Ascending aorta (tissue), 2 donors: Measurements from ENCODE around the gene LRRC71. TPM values are rescaled to one million over a fixed set of nuclear protein-coding genes. Genes with fewer than 3 reads are reported as not detected.

Experiments
- DNase-seq, 2 donors: peaks; one replicate each; pipeline ENCODE4 v3.0.0-alpha.2; 2019; ENCODE audit warnings: low spot score in 2 of 2
- H3K27ac ChIP-seq, 2 donors: fragments of 200-600 bp; sonication (generic); one replicate each; pipeline ENCODE4 v1.5.1; 2016 to 2017; ENCODE audit warnings: mild to moderate bottlenecking in 1 of 2
- H3K27me3 ChIP-seq: fragments of 200-600 bp; sonication (generic); one replicate; pipeline ENCODE4 v1.5.1; 2017
- H3K36me3 ChIP-seq, 2 donors: fragments of 200-600 bp; sonication (generic); one replicate each; pipeline ENCODE4 v1.5.1; 2016
- H3K4me1 ChIP-seq, 2 donors: fragments of 200-600 bp; sonication (generic); one replicate each; pipeline ENCODE4 v1.5.1; 2016 to 2017; ENCODE audit warnings: mild to moderate bottlenecking in 1 of 2
- H3K4me3 ChIP-seq, 2 donors: fragments of 200-600 bp; sonication (generic); one replicate each; pipeline ENCODE4 v1.5.1; 2016 to 2017; ENCODE audit warnings: mild to moderate bottlenecking in 1 of 2
- H3K9me3 ChIP-seq, 2 donors: fragments of 200-600 bp; sonication (generic); one replicate each; pipeline ENCODE4 v1.5.1; 2016
- CTCF ChIP-seq, 3 experiments: fragments of 200-600 bp in 2 of 3; fragments of 450-650 bp in 1 of 3; sonication (generic) in 2 of 3; IDR thresholded peaks; one replicate each; pipeline ENCODE4 v1.5.1; 2016 to 2019; ENCODE audit warnings: antibody characterized with exemption in 3 of 3, mild to moderate bottlenecking in 1 of 3, moderate library complexity in 1 of 3
- intact Hi-C: fragments of 100-400 bp; cut with DNase I; formaldehyde crosslinking; loops from one replicate; pipeline ENCODE4 v1.15.1; 2023
- total RNA-seq: library from RNA; depleted of rRNA; stranded (reverse); fragments of >200 nt; gene quantifications from one replicate; pipeline ENCODE4 v1.1.0, GENCODE V29; 2016

The LRRC71 gene
- total RNA-seq, 1 donor from 2014 or later: not detected

GRCh38 chr1:156881663-156882062 is 38.8 kb upstream of the LRRC71 start:
- no peak for DNase-seq
- no peaks in the 10 kb centered on the region for H3K9me3 ChIP-seq
- intact Hi-C loops: no loop called here
- no peak overlapping the region for H3K27ac ChIP-seq
- H3K27me3 ChIP-seq: no peaks in the 10 kb centered on the region
- TF ChIP-seq CTCF (IDR thresholded peaks at IDR 0.05): no peak
- H3K4me3 ChIP-seq: no peak overlapping the region
- H3K4me1 ChIP-seq: no peaks in the 10 kb centered on the region
- H3K36me3 ChIP-seq: no peaks in the 10 kb centered on the region

- H3K4me3 ChIP-seq: no peak overlapping the region
- intact Hi-C loops: no loop called here
- no peaks in the 10 kb centered on the region for H3K36me3 ChIP-seq
- no peak for DNase-seq
- no peaks in the 10 kb centered on the region for H3K9me3 ChIP-seq
- no peaks in the 10 kb centered on the region for H3K4me1 ChIP-seq
- no peaks in the 10 kb centered on the region for H3K27me3 ChIP-seq
- H3K27ac ChIP-seq: no peak overlapping the region
- no peak for TF ChIP-seq CTCF (IDR thresholded peaks at IDR 0.05)
Measured at GRCh38 chr1:156882543-156882942, 37.9 kb upstream of the LRRC71 start.

GRCh38 chr1:156883919-156884318 is 36.5 kb upstream of the LRRC71 start:
- no peak for DNase-seq
- Histone ChIP-seq H3K27me3 (no peaks in the 10 kb centered on the region), H3K9me3 (no peaks in the 10 kb centered on the region), H3K36me3 (no peaks in the 10 kb centered on the region), H3K4me3 (no peak overlapping the region), H3K27ac (no peak overlapping the region), H3K4me1 (no peaks in the 10 kb centered on the region)
- no peak for TF ChIP-seq CTCF (IDR thresholded peaks at IDR 0.05)
- intact Hi-C loops: no loop called here

GRCh38 chr1:156884560-156885184 is 35.8 kb upstream of the LRRC71 start:
- no peak for TF ChIP-seq CTCF (IDR thresholded peaks at IDR 0.05)
- Histone ChIP-seq H3K27me3 (no peaks in the 10 kb centered on the region), H3K4me3 (no peak overlapping the region), H3K36me3 (no peaks in the 10 kb centered on the region), H3K9me3 (no peaks in the 10 kb centered on the region), H3K4me1 (no peaks in the 10 kb centered on the region), H3K27ac (no peak overlapping the region)
- intact Hi-C loops: no loop called here
- DNase-seq: no peak

GRCh38 chr1:156885314-156885713 is 35.1 kb upstream of the LRRC71 start:
- no peak for DNase-seq
- Histone ChIP-seq H3K27ac (no peak overlapping the region), H3K36me3 (no peaks in the 10 kb centered on the region), H3K9me3 (no peaks in the 10 kb centered on the region), H3K4me3 (no peak overlapping the region), H3K27me3 (no peaks in the 10 kb centered on the region), H3K4me1 (no peaks in the 10 kb centered on the region)
- intact Hi-C loops: no loop called here
- no peak for TF ChIP-seq CTCF (IDR thresholded peaks at IDR 0.05)

- no peak for TF ChIP-seq CTCF (IDR thresholded peaks at IDR 0.05)
- Histone ChIP-seq H3K27ac (no peak overlapping the region), H3K4me3 (no peak overlapping the region), H3K36me3 (no peaks in the 10 kb centered on the region), H3K4me1 (no peaks in the 10 kb centered on the region), H3K9me3 (no peaks in the 10 kb centered on the region), H3K27me3 (no peaks in the 10 kb centered on the region)
- intact Hi-C loops: no loop called here
- no peak for DNase-seq
Measured at GRCh38 chr1:156885880-156886355, 34.5 kb upstream of the LRRC71 start.
